Measurements from ENCODE around the gene TCF19. TPM values are rescaled to one million over a fixed set of nuclear protein-coding genes. Genes with fewer than 3 reads are reported as not detected.

TCF19 gene
- total and polyA plus RNA-seq, 2 donors (not counting 1 experiment from before 2014, with no cell fraction given): 7.2 to 8.4 TPM

GRCh38 chr6:31170600-31170881 lies 12.2 kb downstream of the TCF19 start, which contains the start of gene POU5F1:
Gene POU5F1 (minus strand): TSS chr6:31170682. CDS start chr6:31170620, 62 bp downstream.
- Histone ChIP-seq H3K4me3 (replicated peaks in 1 of 4; ENCODE audit: control extremely low read depth in 1 of 4, insufficient read depth in 1 of 4, low read depth in 3 of 4, low read length in 4 of 4) (no peak within 1 kb of the TSS), H3K79me2 (ENCODE audit: control insufficient read depth, insufficient read depth, low read length) (no peaks in the 10 kb centered on the region), H3K36me3 (ENCODE audit: control insufficient read depth, insufficient read depth, low read length) (no peaks in the 10 kb centered on the region), H3K9me3 (ENCODE audit: control insufficient read depth, insufficient read depth, low read depth, low read length) (no peaks in the 10 kb centered on the region), H3K27ac (ENCODE audit: insufficient read depth, low read length) (no peak within 1 kb of the TSS), H3K9ac (ENCODE audit: insufficient read depth, low read length) (no peak within 1 kb of the TSS), H3K4me1 (ENCODE audit: control insufficient read depth, extremely low read depth, insufficient read depth, low read length) (peaks cover 3% of the 10 kb centered on the region), H3K27me3 (ENCODE audit: control insufficient read depth, insufficient read depth, low read length) (no peaks in the 10 kb centered on the region), H3K4me2 (ENCODE audit: extremely low read depth, insufficient read depth, low read length) (no peak within 1 kb of the TSS), H4K20me1 (ENCODE audit: control insufficient read depth, extremely low read depth, insufficient read depth, low read length) (no peaks in the 10 kb centered on the region), H2AFZ (ENCODE audit: low read length) (no peak within 1 kb of the TSS)
- TF ChIP-seq CTCF (conservative IDR thresholded peaks at IDR 0.05 in 1 of 2, IDR thresholded peaks at IDR 0.05 in 1 of 2; ENCODE audit: low read depth in 1 of 2, low read length in 2 of 2): no peak
- no peak for TF ChIP-seq EZH2 (IDR thresholded peaks at IDR 0.05; ENCODE audit: low read length, missing control alignments)
- no peak for DNase-seq (ENCODE audit: low read depth in 2 of 2)

GRCh38 chr6:31170987-31171671 lies 12.7 kb downstream of the TCF19 start:
- no peak for TF ChIP-seq EZH2 (IDR thresholded peaks at IDR 0.05; ENCODE audit: low read length, missing control alignments)
- no peak for TF ChIP-seq CTCF (conservative IDR thresholded peaks at IDR 0.05 in 1 of 2, IDR thresholded peaks at IDR 0.05 in 1 of 2; ENCODE audit: low read depth in 1 of 2, low read length in 2 of 2)
- H4K20me1 ChIP-seq (ENCODE audit: control insufficient read depth, extremely low read depth, insufficient read depth, low read length): no peaks in the 10 kb centered on the region
- no peak overlapping the region for H3K4me3 ChIP-seq (replicated peaks in 1 of 4; ENCODE audit: control extremely low read depth in 1 of 4, insufficient read depth in 1 of 4, low read depth in 3 of 4, low read length in 4 of 4)
- no peak overlapping the region for H2AFZ ChIP-seq (ENCODE audit: low read length)
- no peaks in the 10 kb centered on the region for H3K27me3 ChIP-seq (ENCODE audit: control insufficient read depth, insufficient read depth, low read length)
- H3K4me2 ChIP-seq (ENCODE audit: extremely low read depth, insufficient read depth, low read length): no peak overlapping the region
- no peaks in the 10 kb centered on the region for H3K9me3 ChIP-seq (ENCODE audit: control insufficient read depth, insufficient read depth, low read depth, low read length)
- DNase-seq (ENCODE audit: low read depth in 2 of 2): no peak
- H3K79me2 ChIP-seq (ENCODE audit: control insufficient read depth, insufficient read depth, low read length): no peaks in the 10 kb centered on the region
- no peak overlapping the region for H3K27ac ChIP-seq (ENCODE audit: insufficient read depth, low read length)
- H3K9ac ChIP-seq (ENCODE audit: insufficient read depth, low read length): no peak overlapping the region
- H3K36me3 ChIP-seq (ENCODE audit: control insufficient read depth, insufficient read depth, low read length): no peaks in the 10 kb centered on the region
- peaks cover 8% of the 10 kb centered on the region for H3K4me1 ChIP-seq (ENCODE audit: control insufficient read depth, extremely low read depth, insufficient read depth, low read length)

GRCh38 chr6:31171931-31172905 lies 13.8 kb downstream of the TCF19 start:
- Histone ChIP-seq H3K27ac (ENCODE audit: insufficient read depth, low read length) (no peak overlapping the region), H3K27me3 (ENCODE audit: control insufficient read depth, insufficient read depth, low read length) (no peaks in the 10 kb centered on the region), H3K4me2 (ENCODE audit: extremely low read depth, insufficient read depth, low read length) (no peak overlapping the region), H3K4me1 (ENCODE audit: control insufficient read depth, extremely low read depth, insufficient read depth, low read length) (peaks cover 11% of the 10 kb centered on the region), H3K9me3 (ENCODE audit: control insufficient read depth, insufficient read depth, low read depth, low read length) (no peaks in the 10 kb centered on the region), H3K9ac (ENCODE audit: insufficient read depth, low read length) (no peak overlapping the region), H2AFZ (ENCODE audit: low read length) (no peak overlapping the region), H3K4me3 (replicated peaks in 1 of 4; ENCODE audit: control extremely low read depth in 1 of 4, insufficient read depth in 1 of 4, low read depth in 3 of 4, low read length in 4 of 4) (no peak overlapping the region), H4K20me1 (ENCODE audit: control insufficient read depth, extremely low read depth, insufficient read depth, low read length) (no peaks in the 10 kb centered on the region), H3K79me2 (ENCODE audit: control insufficient read depth, insufficient read depth, low read length) (no peaks in the 10 kb centered on the region), H3K36me3 (ENCODE audit: control insufficient read depth, insufficient read depth, low read length) (no peaks in the 10 kb centered on the region)
- TF ChIP-seq EZH2 (IDR thresholded peaks at IDR 0.05; ENCODE audit: low read length, missing control alignments) (no peak), CTCF (conservative IDR thresholded peaks at IDR 0.05 in 1 of 2, IDR thresholded peaks at IDR 0.05 in 1 of 2; ENCODE audit: low read depth in 1 of 2, low read length in 2 of 2) (no peak)
- DNase-seq (ENCODE audit: low read depth in 2 of 2): no peak

Data from fibroblast of lung (primary cell).